BLaER1 treated with 17β-estradiol and CSF1 and Interleukin-3, amounts not matched to agents 10 nM and 100 nM (cell line): Measurements from ENCODE around the gene GRHL3.

Experiments used
- H3K27ac ChIP-seq, 11 experiments: shearing (Covaris generic); formaldehyde crosslinking; 2 replicates each; pipeline ENCODE4 v1.8.1; 2022
- H3K27me3 ChIP-seq, 11 experiments: shearing (Covaris generic); formaldehyde crosslinking; 2 replicates each; pipeline ENCODE4 v1.8.1; 2022
- H3K36me3 ChIP-seq, 11 experiments: shearing (Covaris generic); formaldehyde crosslinking; 2 replicates each; pipeline ENCODE4 v1.8.1; 2022
- H3K4me1 ChIP-seq, 10 experiments: shearing (Covaris generic); formaldehyde crosslinking; 2 replicates each; pipeline ENCODE4 v1.8.1; 2022
- H3K4me2 ChIP-seq, 11 experiments: shearing (Covaris generic); formaldehyde crosslinking; 2 replicates each; pipeline ENCODE4 v1.8.1; 2022
- H3K4me3 ChIP-seq, 10 experiments: shearing (Covaris generic); formaldehyde crosslinking; 2 replicates each; pipeline ENCODE4 v1.8.1; 2022
- H3K9ac ChIP-seq, 11 experiments: shearing (Covaris generic); formaldehyde crosslinking; 2 replicates each; pipeline ENCODE4 v1.8.1; 2022
- H3K9me3 ChIP-seq, 11 experiments: shearing (Covaris generic); formaldehyde crosslinking; replicated peaks in 1 of 11; 2 replicates each; pipeline ENCODE4 v1.8.1; 2022
- H4K20me1 ChIP-seq, 11 experiments: shearing (Covaris generic); formaldehyde crosslinking; 2 replicates each; pipeline ENCODE4 v1.8.1; 2022
- Cebpa-rat ChIP-seq, 11 experiments: shearing (Covaris generic); IDR thresholded peaks; 2 replicates each; pipeline ENCODE4 v1.8.1; 2022

GRHL3 gene

DNA sequence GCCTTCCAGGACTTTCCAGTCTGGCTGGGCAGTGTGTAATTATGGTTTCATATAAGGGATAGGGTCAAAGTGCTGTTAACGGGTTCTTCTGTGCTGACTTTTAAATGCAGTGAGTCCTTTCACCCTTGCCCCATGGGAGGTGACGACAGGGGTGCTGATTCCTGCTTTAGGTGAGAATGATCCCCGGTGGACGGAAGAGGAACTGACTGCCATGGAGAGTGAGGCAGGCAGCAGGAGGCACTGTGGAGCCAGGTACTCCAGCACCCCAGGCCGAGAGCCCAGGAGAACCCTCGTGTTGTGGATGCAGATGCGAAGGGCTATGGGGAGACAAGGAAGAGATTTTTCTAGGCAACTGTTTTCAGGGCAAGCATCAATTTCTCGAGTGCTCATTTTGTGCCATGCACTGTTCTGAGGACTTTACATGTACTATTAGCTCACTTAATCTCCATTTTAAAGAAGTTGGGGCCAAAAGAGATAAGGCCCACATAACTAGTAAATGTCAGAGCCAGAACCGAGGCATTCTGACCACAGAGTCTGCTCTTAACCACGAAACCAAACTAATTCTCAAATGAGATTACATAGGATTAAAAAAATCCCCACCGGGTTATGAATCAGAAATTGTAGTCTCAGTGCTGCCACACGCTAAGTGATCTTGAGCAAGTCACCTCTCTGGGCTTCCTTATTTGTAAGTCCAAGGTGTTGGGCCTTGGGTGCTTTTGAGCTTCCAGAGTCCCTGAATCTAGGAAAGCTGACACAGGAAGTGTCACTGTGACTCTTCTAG, 66.2 kb downstream of the GRHL3 start:
- H3K4me3 ChIP-seq: no peak overlapping the region
- H3K36me3 ChIP-seq: no peaks in the 10 kb centered on the region
- TF ChIP-seq Cebpa-rat (IDR thresholded peaks at IDR 0.05): no peak
- H4K20me1 ChIP-seq: no peaks in the 10 kb centered on the region
- H3K9ac ChIP-seq: peak overlapping the region in 4 of 11 experiments; percentile 30 to 62 (median 58); a peak in 3 of 22 replicates
- peak overlapping the region in 9 of 11 experiments; percentile 44 to 88 (median 60); a peak in 17 of 22 replicates for H3K4me2 ChIP-seq
- peaks cover 6 to 45% (median 27%) of the 10 kb centered on the region in 10 experiments for H3K4me1 ChIP-seq
- H3K27ac ChIP-seq: peak overlapping the region in 8 of 11 experiments; percentile 4 to 77 (median 59); a peak in 15 of 22 replicates
- H3K27me3 ChIP-seq: peaks cover 0 to 8% (median 0%) of the 10 kb centered on the region in 11 experiments; a peak in 2 of 22 replicates
- H3K9me3 ChIP-seq: no peaks in the 10 kb centered on the region

DNA sequence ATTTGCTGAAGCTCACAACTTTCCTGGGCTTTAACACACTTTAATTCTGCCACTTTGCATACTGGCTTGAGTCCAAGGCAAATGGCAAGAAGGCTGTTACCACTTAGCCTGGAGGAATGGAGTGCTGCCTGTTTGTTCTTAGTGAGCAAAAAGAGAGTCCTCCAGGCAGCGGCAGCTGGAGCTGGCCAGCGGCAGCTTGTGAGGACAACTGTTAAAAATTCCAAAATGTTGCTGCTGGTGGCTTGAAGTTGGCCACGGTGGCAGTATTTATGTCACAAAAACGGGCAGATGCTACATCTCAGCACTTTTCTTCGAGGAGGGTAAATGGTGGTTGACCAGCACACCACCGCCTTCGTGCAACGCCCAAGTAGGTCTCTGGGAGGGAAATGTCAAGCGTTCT, 67.1 kb downstream of the GRHL3 start:
- no peak for TF ChIP-seq Cebpa-rat (IDR thresholded peaks at IDR 0.05)
- Histone ChIP-seq H3K36me3 (no peaks in the 10 kb centered on the region), H3K27ac (no peak overlapping the region), H3K9me3 (no peaks in the 10 kb centered on the region), H4K20me1 (no peaks in the 10 kb centered on the region), H3K4me1 (peaks cover 6 to 44% (median 27%) of the 10 kb centered on the region in 10 experiments), H3K9ac (no peak overlapping the region), H3K4me3 (no peak overlapping the region), H3K4me2 (peak overlapping the region in 3 of 11 experiments; percentile 60 to 84 (median 73); a peak in 3 of 22 replicates), H3K27me3 (peaks cover 0 to 3% (median 0%) of the 10 kb centered on the region in 11 experiments; a peak in 2 of 22 replicates)

DNA sequence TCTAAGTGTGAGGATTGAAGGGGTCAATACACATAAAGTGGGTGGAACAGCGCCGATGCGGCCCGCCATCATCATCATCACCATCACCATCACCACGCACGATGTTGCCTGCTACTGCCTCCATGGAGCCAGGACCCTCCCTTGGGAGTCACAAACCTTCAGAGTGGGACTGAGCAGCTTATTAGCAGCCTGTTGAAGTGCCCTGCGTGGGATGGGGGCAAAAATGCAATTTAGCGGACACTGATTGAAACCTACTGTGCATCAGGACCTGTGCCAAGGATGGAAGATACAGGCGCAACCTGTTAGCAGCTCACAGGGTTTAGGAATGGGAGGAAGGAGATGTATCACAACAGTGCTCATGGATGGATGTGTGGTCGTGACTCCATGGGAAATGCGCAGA, 67.8 kb downstream of the GRHL3 start:
- Histone ChIP-seq H3K27ac (no peak overlapping the region), H3K9ac (no peak overlapping the region), H3K36me3 (no peaks in the 10 kb centered on the region), H3K4me3 (no peak overlapping the region), H3K4me2 (no peak overlapping the region; a peak in 1 of 22 replicates), H3K9me3 (no peaks in the 10 kb centered on the region), H3K4me1 (peaks cover 8 to 51% (median 31%) of the 10 kb centered on the region in 10 experiments), H4K20me1 (no peaks in the 10 kb centered on the region), H3K27me3 (peaks cover 0 to 3% (median 0%) of the 10 kb centered on the region in 11 experiments; a peak in 1 of 22 replicates)
- no peak for TF ChIP-seq Cebpa-rat (IDR thresholded peaks at IDR 0.05)

DNA sequence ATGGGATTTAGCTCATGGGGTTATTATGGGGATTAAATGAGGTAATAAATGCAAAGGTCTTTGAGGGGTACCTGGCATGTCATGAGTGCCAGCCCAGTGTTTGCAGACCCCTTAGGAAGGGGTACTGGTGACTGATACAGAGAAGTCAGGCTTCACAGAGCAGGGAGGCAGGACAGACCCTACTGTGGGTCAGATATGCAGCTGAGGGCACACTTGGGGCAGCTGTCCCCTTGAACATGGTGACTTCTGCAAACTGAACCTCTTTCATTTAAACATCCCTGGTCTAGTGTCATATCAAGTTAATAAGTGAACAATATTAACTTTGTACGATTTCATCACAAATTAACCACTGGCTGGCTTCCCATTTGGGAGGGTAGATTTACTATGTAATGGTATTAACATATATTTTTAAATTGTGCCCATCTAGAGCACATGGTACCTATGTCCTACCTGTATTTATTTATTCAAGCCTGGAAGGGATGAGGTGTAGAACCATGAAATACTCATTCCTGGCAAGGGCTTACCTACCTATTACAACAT, 68.5 kb downstream of the GRHL3 start:
- H3K27me3 ChIP-seq: peaks cover 0 to 3% (median 0%) of the 10 kb centered on the region in 11 experiments; a peak in 1 of 22 replicates
- H4K20me1 ChIP-seq: no peaks in the 10 kb centered on the region
- no peak overlapping the region for H3K27ac ChIP-seq
- TF ChIP-seq Cebpa-rat (IDR thresholded peaks at IDR 0.05): no peak
- 0 out of 22 replicates have a peak overlapping the region, but pooled peaks of 1 of the 11 experiments have one; percentile 30 for H3K9ac ChIP-seq
- peaks cover 8 to 58% (median 34%) of the 10 kb centered on the region in 10 experiments for H3K4me1 ChIP-seq
- no peaks in the 10 kb centered on the region for H3K36me3 ChIP-seq
- no peak overlapping the region for H3K4me2 ChIP-seq
- H3K9me3 ChIP-seq: no peaks in the 10 kb centered on the region
- no peak overlapping the region for H3K4me3 ChIP-seq

DNA sequence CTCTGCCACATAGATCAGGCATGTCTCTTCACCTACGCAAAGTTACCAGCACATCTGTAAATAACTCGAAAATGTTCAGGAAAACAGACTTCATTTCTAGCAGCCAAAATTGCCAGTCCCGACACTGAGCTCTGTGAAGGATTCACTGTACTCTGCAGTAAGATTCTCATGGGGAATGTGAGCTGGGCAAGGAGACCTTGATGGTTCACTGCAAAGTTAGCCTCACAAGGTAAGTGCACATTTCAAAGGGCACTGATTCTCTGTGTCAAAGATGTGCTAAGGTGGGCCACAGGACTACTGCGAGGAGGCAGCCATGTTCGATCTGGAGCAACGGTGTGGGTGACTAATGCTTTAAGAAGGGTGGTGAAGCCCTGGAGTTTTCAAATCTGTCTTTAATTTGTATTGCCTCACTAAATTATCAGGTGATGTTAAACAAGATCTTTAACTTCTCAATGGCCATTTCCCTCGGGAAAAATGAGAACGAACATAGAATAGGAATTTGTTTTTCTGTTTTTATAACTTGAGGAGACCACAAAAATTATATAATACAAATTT, 69.3 kb downstream of the GRHL3 start:
- TF ChIP-seq Cebpa-rat (IDR thresholded peaks at IDR 0.05): no peak
- H4K20me1 ChIP-seq: no peaks in the 10 kb centered on the region
- H3K36me3 ChIP-seq: no peaks in the 10 kb centered on the region
- H3K4me2 ChIP-seq: no peak overlapping the region
- no peak overlapping the region for H3K4me3 ChIP-seq
- H3K9me3 ChIP-seq: no peaks in the 10 kb centered on the region
- H3K27ac ChIP-seq: no peak overlapping the region
- 0 out of 22 replicates have a peak overlapping the region, but pooled peaks of 1 of the 11 experiments have one; percentile 30 for H3K9ac ChIP-seq
- peaks cover 8 to 63% (median 36%) of the 10 kb centered on the region in 10 experiments for H3K4me1 ChIP-seq
- H3K27me3 ChIP-seq: peaks cover 0 to 3% (median 0%) of the 10 kb centered on the region in 11 experiments; a peak in 1 of 22 replicates

DNA sequence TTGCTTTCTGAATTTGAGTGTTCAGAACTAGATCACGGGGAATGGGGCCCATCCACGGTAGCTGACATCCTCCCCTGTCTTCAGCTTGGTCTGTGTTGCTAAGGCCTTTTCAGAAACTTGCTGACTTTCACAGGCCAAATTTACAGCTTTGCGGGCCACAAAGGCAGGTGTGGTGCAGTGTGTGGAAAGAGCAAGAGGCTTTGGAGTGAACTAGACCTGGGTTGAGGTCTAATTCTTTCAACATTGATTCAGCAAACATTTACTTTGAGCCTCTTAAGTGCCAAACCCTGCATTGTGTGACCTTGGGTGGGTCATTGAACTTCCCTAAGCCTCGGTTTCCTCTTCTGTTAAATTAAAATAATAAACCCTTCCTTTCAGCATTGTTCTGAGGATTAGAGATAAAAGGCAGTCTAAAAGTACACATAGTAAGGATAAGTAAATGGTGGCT, 70.1 kb downstream of the GRHL3 start:
- Histone ChIP-seq H3K9ac (no peak overlapping the region), H3K4me2 (no peak overlapping the region), H4K20me1 (no peaks in the 10 kb centered on the region), H3K27me3 (peaks cover 0 to 3% (median 0%) of the 10 kb centered on the region in 11 experiments; a peak in 1 of 22 replicates), H3K27ac (no peak overlapping the region), H3K4me1 (peaks cover 6 to 60% (median 30%) of the 10 kb centered on the region in 10 experiments), H3K4me3 (no peak overlapping the region), H3K36me3 (no peaks in the 10 kb centered on the region), H3K9me3 (no peaks in the 10 kb centered on the region)
- no peak for TF ChIP-seq Cebpa-rat (IDR thresholded peaks at IDR 0.05)

DNA sequence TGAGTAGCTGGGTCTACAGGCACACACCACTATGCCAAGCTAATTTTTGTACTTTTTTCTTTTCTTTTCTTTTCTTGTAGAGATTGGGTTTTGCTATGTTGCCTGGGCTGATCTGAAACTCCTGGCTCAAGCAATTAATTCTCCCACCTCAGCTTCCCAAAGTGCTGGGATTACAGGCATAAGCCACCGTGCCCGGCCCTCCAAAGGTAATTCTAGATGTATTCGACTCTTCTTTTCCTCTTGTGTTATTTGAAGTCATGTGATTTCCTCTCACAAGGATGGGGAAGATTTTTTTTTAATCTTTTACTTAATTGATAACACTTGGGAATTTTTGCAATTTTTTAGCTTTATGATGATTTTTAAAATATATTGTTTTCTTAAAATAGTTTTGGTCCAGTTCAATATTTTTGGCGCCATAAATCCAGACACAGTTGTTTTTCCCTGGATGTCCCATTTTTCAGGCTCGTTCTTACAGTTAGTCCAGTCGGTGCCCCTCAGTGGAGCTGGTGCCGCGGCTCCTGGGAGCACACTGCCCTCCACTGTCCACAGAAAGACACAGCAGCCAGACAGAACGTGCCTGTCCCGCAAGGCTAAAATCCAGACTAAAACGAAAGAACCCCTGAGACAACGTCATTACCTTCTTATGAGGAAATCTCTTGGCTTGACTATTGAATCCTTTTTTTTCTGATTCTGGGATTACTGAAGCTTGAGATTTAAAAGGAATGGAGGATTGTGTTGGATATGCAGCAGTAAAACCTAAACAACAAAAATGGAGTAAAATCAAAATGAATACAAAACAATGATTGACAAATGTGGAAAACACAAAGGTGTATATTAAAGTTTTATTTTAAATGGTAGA, 72.0 kb downstream of the GRHL3 start:
- TF ChIP-seq Cebpa-rat (IDR thresholded peaks at IDR 0.05): no peak
- peak overlapping the region in 9 of 11 experiments; percentile 11 to 74 (median 43); a peak in 13 of 22 replicates for H3K4me2 ChIP-seq
- no peak overlapping the region for H3K4me3 ChIP-seq
- H3K9me3 ChIP-seq: no peaks in the 10 kb centered on the region
- no peaks in the 10 kb centered on the region for H3K36me3 ChIP-seq
- H4K20me1 ChIP-seq: no peaks in the 10 kb centered on the region
- peak overlapping the region in 2 of 11 experiments; percentile 16 to 18; a peak in 2 of 22 replicates for H3K9ac ChIP-seq
- peak overlapping the region in 1 of 11 experiments; percentile 21; a peak in 1 of 22 replicates for H3K27ac ChIP-seq
- peaks cover 0 to 41% (median 14%) of the 10 kb centered on the region in 10 experiments; a peak in 17 of 20 replicates for H3K4me1 ChIP-seq
- H3K27me3 ChIP-seq: peaks cover 0 to 3% (median 0%) of the 10 kb centered on the region in 11 experiments; a peak in 1 of 22 replicates
